IMR-90 (cell line): ENCODE measurements around the gene SART1. TPM values are rescaled to one million over a fixed set of nuclear protein-coding genes. Genes with fewer than 3 reads are reported as not detected.

Experiments used
- ATAC-seq: fragments of 200-7000 bp; cut with Tn5 transposase; 2 replicates; pipeline ENCODE4 v1.9.1; 2020; ENCODE audit warnings: low read depth, mild to moderate bottlenecking, moderate library complexity
- BruUV-seq: library from RNA; stranded (reverse); fragments of 400-500 nt; replicated peaks from 2 replicates; lab custom pipeline; 2021; lab: Mats Ljungman, UMichigan
- CTCF ChIA-PET: fragments of 300-600 bp; formaldehyde crosslinking; extraction: SDS; loops from one replicate; lab custom pipeline; 2021; ENCODE audit warnings: antibody characterized with exemption; lab: Yijun Ruan, JAX
- POLR2A ChIA-PET: fragments of 300-600 bp; sonication (Branson Sonifier 250); formaldehyde crosslinking; loops from one replicate; lab custom pipeline; 2022; ENCODE audit warnings: antibody characterized with exemption; ENCODE audit not compliant: unreplicated experiment; lab: Charles Lee
- DNase-seq: peaks from one replicate; pipeline ENCODE4 v3.0.0; 2013
- H2AFZ ChIP-seq: replicated peaks from 2 replicates; pipeline ENCODE3; 2013; ENCODE audit warnings: low read length, mild to moderate bottlenecking; ENCODE audit not compliant: poor library complexity
- H2AK5ac ChIP-seq: 2 replicates; pipeline ENCODE4 v1.6.1; 2013; ENCODE audit warnings: low read depth, low read length, inconsistent platforms
- H2AK9ac ChIP-seq: replicated peaks from 2 replicates; pipeline ENCODE3; 2013; ENCODE audit warnings: mild to moderate bottlenecking, low read depth, low read length, moderate library complexity; ENCODE audit not compliant: poor library complexity
- H2BK120ac ChIP-seq: 2 replicates; pipeline ENCODE4 v1.6.1; 2013; ENCODE audit warnings: low read depth, low read length, inconsistent platforms
- H2BK15ac ChIP-seq: 3 replicates; pipeline ENCODE4 v1.6.1; 2013; ENCODE audit warnings: low read depth, low read length, inconsistent platforms
- H2BK20ac ChIP-seq: 2 replicates; pipeline ENCODE4 v1.6.1; 2013; ENCODE audit warnings: low read depth, mild to moderate bottlenecking, inconsistent platforms, low read length, moderate library complexity
- H2BK5ac ChIP-seq: 2 replicates; pipeline ENCODE4 v1.6.1; 2013; ENCODE audit warnings: mild to moderate bottlenecking, low read depth, low read length, inconsistent platforms; ENCODE audit not compliant: poor library complexity, severe bottlenecking
- H3K14ac ChIP-seq: replicated peaks from 2 replicates; pipeline ENCODE4 v1.6.1; 2013; ENCODE audit warnings: low read depth, low read length, inconsistent platforms
- H3K18ac ChIP-seq: 2 replicates; pipeline ENCODE4 v1.6.1; 2013; ENCODE audit warnings: low read depth, low read length, control low read depth
- H3K23ac ChIP-seq: 2 replicates; pipeline ENCODE4 v1.6.1; 2013; ENCODE audit warnings: low read depth, low read length, inconsistent platforms
- H3K27ac ChIP-seq: 2 replicates; pipeline ENCODE4 v1.5.1; 2013; ENCODE audit warnings: mild to moderate bottlenecking, control low read depth, low read length; ENCODE audit not compliant: insufficient read depth
- H3K27me3 ChIP-seq: 2 replicates; pipeline ENCODE4 v1.6.1; 2013; ENCODE audit warnings: low read length; ENCODE audit not compliant: control insufficient read depth, insufficient read depth
- H3K36me3 ChIP-seq: 2 replicates; pipeline ENCODE4 v1.6.1; 2013; ENCODE audit warnings: low read length, mixed read lengths; ENCODE audit not compliant: control insufficient read depth, insufficient read depth
- H3K4ac ChIP-seq: 2 replicates; pipeline ENCODE4 v1.6.1; 2013; ENCODE audit warnings: low read depth, low read length, inconsistent platforms
- H3K4me1 ChIP-seq: 2 replicates; pipeline ENCODE4 v1.6.1; 2013; ENCODE audit warnings: low read length, mixed read lengths; ENCODE audit not compliant: control insufficient read depth, insufficient read depth
- H3K4me2 ChIP-seq: 2 replicates; pipeline ENCODE4 v1.6.1; 2013; ENCODE audit warnings: low read depth, mild to moderate bottlenecking, control low read depth, low read length, moderate library complexity
- H3K4me3 ChIP-seq: 2 replicates; pipeline ENCODE4 v1.5.1; 2013; ENCODE audit warnings: low read depth, mild to moderate bottlenecking, control low read depth, low read length, moderate library complexity; ENCODE audit not compliant: insufficient read depth
- H3K56ac ChIP-seq: 2 replicates; pipeline ENCODE4 v1.6.1; 2013; ENCODE audit warnings: low read length, inconsistent platforms; ENCODE audit not compliant: insufficient read depth; ENCODE audit errors: extremely low read depth
- H3K79me1 ChIP-seq, 2 experiments: 2 replicates each; pipeline ENCODE4 v1.6.1; 2013; ENCODE audit warnings: low read length in 2 of 2, inconsistent platforms in 1 of 2, low read depth in 1 of 2
- H3K9ac ChIP-seq: 2 replicates; pipeline ENCODE4 v1.6.1; 2013; ENCODE audit warnings: low read depth, low read length, control low read depth
- H3K9me1 ChIP-seq: 2 replicates; pipeline ENCODE4 v1.6.1; 2013; ENCODE audit warnings: low read length, inconsistent platforms; ENCODE audit not compliant: insufficient read depth
- H3K9me3 ChIP-seq: 2 replicates; pipeline ENCODE4 v1.6.1; 2013; ENCODE audit warnings: low read length; ENCODE audit not compliant: control insufficient read depth, insufficient read depth
- H4K20me1 ChIP-seq: 2 replicates; pipeline ENCODE4 v1.6.1; 2013; ENCODE audit warnings: low read length, inconsistent platforms; ENCODE audit not compliant: insufficient read depth
- H4K5ac ChIP-seq: 2 replicates; pipeline ENCODE4 v1.6.1; 2013; ENCODE audit warnings: mild to moderate bottlenecking, low read depth, low read length, control low read depth
- H4K8ac ChIP-seq, 2 experiments: 2 replicates each; pipeline ENCODE4 v1.6.1; 2013; ENCODE audit warnings: low read depth in 2 of 2, low read length in 2 of 2, control low read depth in 1 of 2, inconsistent platforms in 1 of 2
- H4K91ac ChIP-seq: 2 replicates; pipeline ENCODE4 v1.6.1; 2013; ENCODE audit warnings: low read depth, low read length, inconsistent platforms; ENCODE audit not compliant: insufficient read depth
- CEBPB ChIP-seq: IDR thresholded peaks from 2 replicates; pipeline ENCODE4 v1.6.1; 2012; ENCODE audit warnings: low read depth, low read length, improper control_type of control experiment
- FOS ChIP-seq: fragments of 150-350 bp; IDR thresholded peaks from 2 replicates; pipeline ENCODE4 v1.6.1; 2016; ENCODE audit warnings: low read depth, low read length
- MAFK ChIP-seq: IDR thresholded peaks from 2 replicates; pipeline ENCODE4 v1.6.1; 2012; ENCODE audit warnings: low read depth, low read length, improper control_type of control experiment
- MAZ ChIP-seq: IDR thresholded peaks from 2 replicates; pipeline ENCODE4 v1.6.1; 2012; ENCODE audit warnings: low read depth, mild to moderate bottlenecking, low read length, improper control_type of control experiment, moderate library complexity, borderline replicate concordance
- MXI1 ChIP-seq: IDR thresholded peaks from 2 replicates; pipeline ENCODE4 v1.6.1; 2012; ENCODE audit warnings: low read depth, mild to moderate bottlenecking, low read length, moderate library complexity, borderline replicate concordance
- NFE2L2 ChIP-seq: fragments of 150-350 bp; IDR thresholded peaks from 2 replicates; pipeline ENCODE4 v1.6.1; 2016; ENCODE audit warnings: low read depth, mild to moderate bottlenecking, low read length
- POLR2A ChIP-seq: IDR thresholded peaks from 2 replicates; pipeline ENCODE4 v1.6.1; 2012; ENCODE audit warnings: mild to moderate bottlenecking, low read depth, low read length
- RAD21 ChIP-seq: IDR thresholded peaks from 2 replicates; pipeline ENCODE4 v1.6.1; 2012; ENCODE audit warnings: low read length, improper control_type of control experiment
- RCOR1 ChIP-seq: IDR thresholded peaks from 2 replicates; pipeline ENCODE4 v1.6.1; 2012; ENCODE audit warnings: mild to moderate bottlenecking, low read length, improper control_type of control experiment; ENCODE audit not compliant: insufficient replicate concordance
- RFX5 ChIP-seq: IDR thresholded peaks from 2 replicates; pipeline ENCODE4 v1.8.0; 2012; ENCODE audit warnings: low read depth, mild to moderate bottlenecking, low read length, moderate library complexity
- SMC3 ChIP-seq: fragments of 150-350 bp; IDR thresholded peaks from 2 replicates; pipeline ENCODE4 v1.6.1; 2016; ENCODE audit warnings: low read depth, mild to moderate bottlenecking, antibody characterized with exemption, low read length, moderate library complexity
- WGBS, 2 experiments: methylation state at CpG; one replicate each; pipeline versions ENCODE4 v1.1.5 to v1.1.7; 2013; ENCODE audit warnings: missing lambda C conversion rate in 2 of 2; ENCODE audit not compliant: insufficient read length in 1 of 2; ENCODE audit errors: extremely low coverage in 2 of 2; 5-methylcytosine and 5-hydroxymethylcytosine counted together
- dilution Hi-C: fragments of 300-500 bp; cut with HindIII; formaldehyde crosslinking; loops from one replicate; pipeline ENCODE4 v1.14.3; 2018; ENCODE audit warnings: low sequenced_read_pairs; ENCODE audit not compliant: unreplicated experiment
- in situ Hi-C: fragments of 300-500 bp; cut with MboI; formaldehyde crosslinking; loops from 3 replicates; pipeline ENCODE4 v1.14.3; 2019; ENCODE audit warnings: low sequenced_read_pairs, inconsistent platforms, mixed read lengths
- intact Hi-C: fragments of 100-400 bp; cut with micrococcal nuclease; formaldehyde crosslinking; loops from 2 replicates; pipeline ENCODE4 v1.10.0; 2022
- polyA plus RNA-seq, 3 experiments: library from polyadenylated mRNA; depleted of rRNA; stranded (reverse); fragments of >200 nt; gene quantifications; 2 replicates each; pipeline ENCODE4 v1.2.3, GENCODE V29; 2012; ENCODE audit warnings: low replicate concordance in 1 of 3
- total RNA-seq: library from RNA; depleted of rRNA; stranded (reverse); fragments of >200 nt; gene quantifications from 2 replicates; pipeline ENCODE4 v1.2.3, GENCODE V29; 2012
- TF ChIP-seq, protein P1 (sequence below): conservative IDR thresholded peaks from 2 replicates; pipeline ENCODE4 v1.5.1; 2012; ENCODE audit warnings: mild to moderate bottlenecking, low read depth, low read length, improper control_type of control experiment
- TF ChIP-seq, protein P2 (sequence below): fragments of 150-350 bp; IDR thresholded peaks from 2 replicates; pipeline ENCODE4 v1.6.1; 2017; ENCODE audit warnings: mild to moderate bottlenecking, antibody characterized with exemption, low read length, low read depth
- TF ChIP-seq, protein P3 (sequence below): fragments of 150-350 bp; IDR thresholded peaks from 2 replicates; pipeline ENCODE4 v1.6.1; 2016; ENCODE audit warnings: low read depth, mild to moderate bottlenecking, low read length, moderate library complexity, borderline replicate concordance

Gene SART1
- total and polyA plus RNA-seq, 2 of the 4 experiments (the other 2 are of a cell fraction) = 25.5 to 43.5 TPM

DNA sequence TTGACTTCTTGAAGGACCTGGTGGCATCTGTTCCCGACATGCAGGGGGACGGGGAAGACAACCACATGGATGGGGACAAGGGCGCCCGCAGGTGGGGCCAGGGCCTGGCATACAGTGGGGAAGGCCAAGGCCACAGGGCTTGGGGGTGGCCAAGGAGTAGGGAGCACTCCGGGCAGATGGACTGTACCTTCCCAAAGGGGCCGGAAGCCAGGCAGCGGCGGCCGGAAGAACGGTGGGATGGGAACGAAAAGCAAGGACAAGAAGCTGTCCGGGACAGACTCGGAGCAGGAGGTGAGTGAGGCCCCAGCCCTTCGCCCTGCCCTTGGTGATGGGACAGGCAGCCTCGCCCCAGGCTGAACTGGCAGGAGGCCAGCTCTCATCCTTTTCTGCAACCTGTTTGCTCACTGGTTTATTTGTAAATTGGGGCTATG lies 41.1 kb upstream of the SART1 start:
- Histone ChIP-seq H2AK5ac (peak overlapping the region; percentile 66), H4K5ac (no peak overlapping the region), H3K4ac (peak overlapping the region; percentile 73), H2BK120ac (no peak overlapping the region; the same call in 1 of the 2 replicates), H3K36me3 (peaks cover 41% of the 10 kb centered on the region), H3K27ac (peak overlapping the region; percentile 93), H3K23ac (peak overlapping the region; percentile 62), H3K4me3 (peak overlapping the region; percentile 91), H3K4me2 (peak overlapping the region; percentile 84), H4K20me1 (peaks cover 11% of the 10 kb centered on the region), H3K27me3 (no peaks in the 10 kb centered on the region), H3K4me1 (peaks cover 32% of the 10 kb centered on the region), H2BK20ac (no peak overlapping the region), H2BK5ac (peak overlapping the region; percentile 85), H2AFZ (peak overlapping the region; percentile 94), H3K9ac (peak overlapping the region; percentile 78), H3K14ac (peak overlapping the region; percentile 70), H3K56ac (peak overlapping the region; percentile 55; the same call in 1 of the 2 replicates), H3K9me3 (no peaks in the 10 kb centered on the region), H2AK9ac (peak overlapping the region; percentile 98), H3K9me1 (peaks cover 17% of the 10 kb centered on the region), H4K8ac (peak overlapping the region in 1 of 2 experiments; percentile 32; a peak in 1 of 4 replicates), H3K18ac (no peak overlapping the region), H4K91ac (peak overlapping the region; percentile 35; the same call in 1 of the 2 replicates), H3K79me1 (peaks cover 12 to 51% of the 10 kb centered on the region in 2 experiments), H2BK15ac (no peak overlapping the region)
- DNase-seq = no peak
- no peak for TF ChIP-seq RCOR1
- TF ChIP-seq, protein P1, sequence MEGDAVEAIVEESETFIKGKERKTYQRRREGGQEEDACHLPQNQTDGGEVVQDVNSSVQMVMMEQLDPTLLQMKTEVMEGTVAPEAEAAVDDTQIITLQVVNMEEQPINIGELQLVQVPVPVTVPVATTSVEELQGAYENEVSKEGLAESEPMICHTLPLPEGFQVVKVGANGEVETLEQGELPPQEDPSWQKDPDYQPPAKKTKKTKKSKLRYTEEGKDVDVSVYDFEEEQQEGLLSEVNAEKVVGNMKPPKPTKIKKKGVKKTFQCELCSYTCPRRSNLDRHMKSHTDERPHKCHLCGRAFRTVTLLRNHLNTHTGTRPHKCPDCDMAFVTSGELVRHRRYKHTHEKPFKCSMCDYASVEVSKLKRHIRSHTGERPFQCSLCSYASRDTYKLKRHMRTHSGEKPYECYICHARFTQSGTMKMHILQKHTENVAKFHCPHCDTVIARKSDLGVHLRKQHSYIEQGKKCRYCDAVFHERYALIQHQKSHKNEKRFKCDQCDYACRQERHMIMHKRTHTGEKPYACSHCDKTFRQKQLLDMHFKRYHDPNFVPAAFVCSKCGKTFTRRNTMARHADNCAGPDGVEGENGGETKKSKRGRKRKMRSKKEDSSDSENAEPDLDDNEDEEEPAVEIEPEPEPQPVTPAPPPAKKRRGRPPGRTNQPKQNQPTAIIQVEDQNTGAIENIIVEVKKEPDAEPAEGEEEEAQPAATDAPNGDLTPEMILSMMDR = no peak
- no peak for TF ChIP-seq CEBPB
- TF ChIP-seq, protein P2, sequence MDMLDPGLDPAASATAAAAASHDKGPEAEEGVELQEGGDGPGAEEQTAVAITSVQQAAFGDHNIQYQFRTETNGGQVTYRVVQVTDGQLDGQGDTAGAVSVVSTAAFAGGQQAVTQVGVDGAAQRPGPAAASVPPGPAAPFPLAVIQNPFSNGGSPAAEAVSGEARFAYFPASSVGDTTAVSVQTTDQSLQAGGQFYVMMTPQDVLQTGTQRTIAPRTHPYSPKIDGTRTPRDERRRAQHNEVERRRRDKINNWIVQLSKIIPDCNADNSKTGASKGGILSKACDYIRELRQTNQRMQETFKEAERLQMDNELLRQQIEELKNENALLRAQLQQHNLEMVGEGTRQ = no peak
- TF ChIP-seq RFX5 = no peak
- no peak for TF ChIP-seq POLR2A
- no peak for TF ChIP-seq NFE2L2
- TF ChIP-seq MAFK = no peak
- no peak for TF ChIP-seq SMC3
- no peak for TF ChIP-seq RAD21
- no peak for TF ChIP-seq MXI1
- TF ChIP-seq MAZ = no peak
- TF ChIP-seq, protein P3, sequence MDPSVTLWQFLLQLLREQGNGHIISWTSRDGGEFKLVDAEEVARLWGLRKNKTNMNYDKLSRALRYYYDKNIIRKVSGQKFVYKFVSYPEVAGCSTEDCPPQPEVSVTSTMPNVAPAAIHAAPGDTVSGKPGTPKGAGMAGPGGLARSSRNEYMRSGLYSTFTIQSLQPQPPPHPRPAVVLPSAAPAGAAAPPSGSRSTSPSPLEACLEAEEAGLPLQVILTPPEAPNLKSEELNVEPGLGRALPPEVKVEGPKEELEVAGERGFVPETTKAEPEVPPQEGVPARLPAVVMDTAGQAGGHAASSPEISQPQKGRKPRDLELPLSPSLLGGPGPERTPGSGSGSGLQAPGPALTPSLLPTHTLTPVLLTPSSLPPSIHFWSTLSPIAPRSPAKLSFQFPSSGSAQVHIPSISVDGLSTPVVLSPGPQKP = no peak
- no peak for TF ChIP-seq FOS
- POLR2A ChIA-PET = no interaction called here
- dilution Hi-C loops (no loop called here), intact Hi-C loops (no loop called here), in situ Hi-C loops (no loop called here)
- CTCF ChIA-PET = no interaction called here
- no TSS peak for BruUV-seq
- ATAC-seq = no peak
- 53% methylated on average over 11 of the region's 15 CpGs; no CpG with 5 or more reads in 1 of the 2 experiments for WGBS, 2 experiments
